Neural crest cell (in vitro differentiated cells): ENCODE measurements around the gene ACER3. TPM values are rescaled to one million over a fixed set of nuclear protein-coding genes. Genes with fewer than 3 reads are reported as not detected.

Source experiments
- DNase-seq: peaks from one replicate; pipeline ENCODE4 v3.0.0; 2021; ENCODE audit warnings: low read depth, mixed read lengths, low spot score
- H3K27ac Mint-ChIP-seq: one replicate; pipeline ENCODE4 v1.8.0; 2021; ENCODE audit warnings: mild to moderate bottlenecking, mixed read lengths; ENCODE audit not compliant: unreplicated experiment
- H3K27me3 Mint-ChIP-seq: 2 replicates; pipeline ENCODE4 v1.8.0; 2021; ENCODE audit warnings: low read depth, mild to moderate bottlenecking, mixed read lengths
- H3K36me3 Mint-ChIP-seq: 2 replicates; pipeline ENCODE4 v1.8.0; 2021; ENCODE audit warnings: low read depth, mild to moderate bottlenecking, mixed read lengths
- H3K4me1 Mint-ChIP-seq: 2 replicates; pipeline ENCODE4 v1.8.0; 2021; ENCODE audit warnings: mixed read lengths
- H3K4me3 Mint-ChIP-seq: one replicate; pipeline ENCODE4 v1.8.0; 2021; ENCODE audit warnings: mild to moderate bottlenecking, mixed read lengths
- H3K9me3 Mint-ChIP-seq: 2 replicates; pipeline ENCODE4 v1.8.0; 2021; ENCODE audit warnings: mixed read lengths
- total RNA-seq: library from RNA; stranded (reverse); gene quantifications from 2 replicates; pipeline ENCODE4 v1.2.1, GENCODE V29; 2021
- TF ChIP-seq, protein P1 (sequence below): fragments of 200-600 bp; sonication (generic); conservative IDR thresholded peaks from 2 replicates; pipeline ENCODE4 v1.5.0; 2021; ENCODE audit warnings: antibody characterized with exemption, mild to moderate bottlenecking

The ACER3 gene
- total RNA-seq, 1 donor from 2014 or later = 19.0 TPM

DNA sequence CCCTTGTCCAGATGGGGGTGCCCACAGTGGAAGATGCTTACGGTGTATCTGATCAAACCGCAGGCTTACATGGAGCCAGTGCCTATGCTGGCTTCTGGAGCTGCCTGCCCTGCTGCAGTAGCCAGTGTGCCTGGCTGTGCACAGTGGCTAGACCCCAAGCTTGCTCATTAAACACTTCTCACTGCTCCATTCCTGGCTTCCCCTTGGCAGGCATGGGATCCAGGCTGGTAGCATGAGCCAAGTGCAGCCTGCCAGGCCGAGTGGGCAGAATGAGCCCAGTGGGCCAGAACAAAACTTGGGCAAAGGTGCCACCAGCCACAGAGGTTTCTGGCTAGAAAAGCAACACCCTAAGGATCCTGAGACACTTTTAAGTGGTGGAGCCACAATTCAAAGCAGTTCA is 118.1 kb downstream of the ACER3 start:
- TF ChIP-seq, protein P1, sequence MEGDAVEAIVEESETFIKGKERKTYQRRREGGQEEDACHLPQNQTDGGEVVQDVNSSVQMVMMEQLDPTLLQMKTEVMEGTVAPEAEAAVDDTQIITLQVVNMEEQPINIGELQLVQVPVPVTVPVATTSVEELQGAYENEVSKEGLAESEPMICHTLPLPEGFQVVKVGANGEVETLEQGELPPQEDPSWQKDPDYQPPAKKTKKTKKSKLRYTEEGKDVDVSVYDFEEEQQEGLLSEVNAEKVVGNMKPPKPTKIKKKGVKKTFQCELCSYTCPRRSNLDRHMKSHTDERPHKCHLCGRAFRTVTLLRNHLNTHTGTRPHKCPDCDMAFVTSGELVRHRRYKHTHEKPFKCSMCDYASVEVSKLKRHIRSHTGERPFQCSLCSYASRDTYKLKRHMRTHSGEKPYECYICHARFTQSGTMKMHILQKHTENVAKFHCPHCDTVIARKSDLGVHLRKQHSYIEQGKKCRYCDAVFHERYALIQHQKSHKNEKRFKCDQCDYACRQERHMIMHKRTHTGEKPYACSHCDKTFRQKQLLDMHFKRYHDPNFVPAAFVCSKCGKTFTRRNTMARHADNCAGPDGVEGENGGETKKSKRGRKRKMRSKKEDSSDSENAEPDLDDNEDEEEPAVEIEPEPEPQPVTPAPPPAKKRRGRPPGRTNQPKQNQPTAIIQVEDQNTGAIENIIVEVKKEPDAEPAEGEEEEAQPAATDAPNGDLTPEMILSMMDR = no peak
- DNase-seq = no peak
- H3K27ac Mint-ChIP-seq = no peak overlapping the region
- no peak overlapping the region for H3K4me3 Mint-ChIP-seq
- no peaks in the 10 kb centered on the region for H3K4me1 Mint-ChIP-seq
- no peaks in the 10 kb centered on the region for H3K27me3 Mint-ChIP-seq
- no peaks in the 10 kb centered on the region for H3K9me3 Mint-ChIP-seq
- no peaks in the 10 kb centered on the region for H3K36me3 Mint-ChIP-seq

GRCh38 chr11:76980196-76980595 is 119.5 kb downstream of the ACER3 start:
- TF ChIP-seq, protein P1 = no peak
- H3K27ac Mint-ChIP-seq = no peak overlapping the region
- H3K4me1 Mint-ChIP-seq = no peaks in the 10 kb centered on the region

DNA sequence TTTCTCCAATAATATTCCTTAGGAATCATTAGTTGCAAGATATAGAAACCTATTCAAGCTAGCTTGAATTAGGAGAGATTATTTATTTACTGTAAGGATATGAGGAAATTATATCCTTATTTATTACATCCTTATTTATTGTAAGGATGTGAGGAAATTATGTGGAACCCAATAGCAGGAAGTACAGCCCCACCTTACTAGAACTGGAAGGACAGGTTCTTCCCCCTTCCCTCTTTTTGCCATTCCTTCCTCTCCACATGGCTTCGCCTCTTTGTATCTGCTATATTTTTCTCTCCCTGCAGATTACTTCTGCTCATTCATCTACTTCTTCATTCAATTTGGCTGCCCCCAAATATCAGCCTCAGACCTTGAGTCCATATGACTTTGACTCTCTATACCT is 124.0 kb downstream of the ACER3 start:
- no peak for DNase-seq
- H3K27me3 Mint-ChIP-seq = no peaks in the 10 kb centered on the region
- TF ChIP-seq, protein P1 = no peak
- H3K4me1 Mint-ChIP-seq = no peaks in the 10 kb centered on the region
- no peak overlapping the region for H3K27ac Mint-ChIP-seq
- no peaks in the 10 kb centered on the region for H3K36me3 Mint-ChIP-seq
- H3K4me3 Mint-ChIP-seq = no peak overlapping the region
- H3K9me3 Mint-ChIP-seq = no peaks in the 10 kb centered on the region

More at GRCh38 chr11:76980196-76980595, 119.5 kb downstream of the ACER3 start:
- Mint-ChIP-seq H3K27me3 (no peaks in the 10 kb centered on the region), H3K4me3 (no peak overlapping the region), H3K9me3 (no peaks in the 10 kb centered on the region), H3K36me3 (no peaks in the 10 kb centered on the region)
- DNase-seq = no peak

- Mint-ChIP-seq H3K27me3 (no peaks in the 10 kb centered on the region), H3K4me3 (no peak overlapping the region), H3K27ac (no peak overlapping the region)
These were observed 126.5 kb downstream of the ACER3 start for GRCh38 chr11:76987203-76987602.

GRCh38 chr11:76990628-76991027 is 129.9 kb downstream of the ACER3 start:
- Mint-ChIP-seq H3K4me1 (no peaks in the 10 kb centered on the region), H3K27ac (no peak overlapping the region), H3K4me3 (no peak overlapping the region), H3K36me3 (no peaks in the 10 kb centered on the region), H3K9me3 (no peaks in the 10 kb centered on the region), H3K27me3 (no peaks in the 10 kb centered on the region)
- TF ChIP-seq, protein P1 = no peak
- no peak for DNase-seq

More at GRCh38 chr11:76987203-76987602, 126.5 kb downstream of the ACER3 start:
- no peak for DNase-seq
- H3K36me3 Mint-ChIP-seq = no peaks in the 10 kb centered on the region
- TF ChIP-seq, protein P1 = no peak
- no peaks in the 10 kb centered on the region for H3K9me3 Mint-ChIP-seq
- no peaks in the 10 kb centered on the region for H3K4me1 Mint-ChIP-seq
